Suprapubic skin (tissue), 4 donors: ENCODE measurements around the gene PER1. TPM values are rescaled to one million over a fixed set of nuclear protein-coding genes. Genes with fewer than 3 reads are reported as not detected.

Experiments
- DNase-seq, 2 donors: peaks; one replicate each; pipeline ENCODE4 v3.0.0-alpha.2; 2019; ENCODE audit warnings: low spot score in 2 of 2
- H3K27ac ChIP-seq: fragments of 200-600 bp; sonication (generic); one replicate; pipeline ENCODE4 v1.5.1; 2019
- H3K27me3 ChIP-seq: fragments of 200-600 bp; sonication (generic); one replicate; pipeline ENCODE4 v1.5.1; 2019
- H3K36me3 ChIP-seq: fragments of 200-600 bp; sonication (generic); one replicate; pipeline ENCODE4 v1.5.1; 2019
- H3K4me1 ChIP-seq: fragments of 200-600 bp; sonication (generic); one replicate; pipeline ENCODE4 v1.5.1; 2019
- H3K4me3 ChIP-seq: fragments of 200-600 bp; sonication (generic); one replicate; pipeline ENCODE4 v1.5.1; 2019; ENCODE audit warnings: mild to moderate bottlenecking
- H3K9me3 ChIP-seq: fragments of 200-600 bp; sonication (generic); one replicate; pipeline ENCODE4 v1.5.1; 2019
- CTCF ChIP-seq, 2 donors: fragments of 200-600 bp in 1 of 2; fragments of 450-650 bp in 1 of 2; sonication (generic) in 1 of 2; IDR thresholded peaks; one replicate each; pipeline ENCODE4 v1.5.1; 2016 to 2019; ENCODE audit warnings: antibody characterized with exemption in 2 of 2, mild to moderate bottlenecking in 1 of 2, moderate library complexity in 1 of 2
- EP300 ChIP-seq: sonication (generic); formaldehyde crosslinking; IDR thresholded peaks from one replicate; pipeline ENCODE4 v1.6.1; 2017; ENCODE audit warnings: antibody characterized with exemption
- POLR2A ChIP-seq, 2 donors: fragments of 450-650 bp; IDR thresholded peaks; one replicate each; pipeline ENCODE4 v1.6.1; 2017; ENCODE audit warnings: antibody characterized with exemption in 2 of 2, mild to moderate bottlenecking in 2 of 2, moderate library complexity in 2 of 2
- POLR2AphosphoS5 ChIP-seq, 3 donors: sonication (generic); formaldehyde crosslinking; IDR thresholded peaks; one replicate each; pipeline ENCODE4 v1.6.1; 2017; ENCODE audit warnings: antibody characterized with exemption in 3 of 3
- WGBS: methylation state at CpG from one replicate; pipeline ENCODE4 v1.1.5; 2018; 5-methylcytosine and 5-hydroxymethylcytosine counted together
- total RNA-seq, 4 donors: library from RNA; depleted of rRNA; stranded (reverse); fragments of >200 nt; gene quantifications; one replicate each; pipeline ENCODE4 v1.1.0, GENCODE V29; 2016

PER1 gene
- total RNA-seq, 4 donors from 2014 or later: 272 to 655 (median 330) TPM

DNA sequence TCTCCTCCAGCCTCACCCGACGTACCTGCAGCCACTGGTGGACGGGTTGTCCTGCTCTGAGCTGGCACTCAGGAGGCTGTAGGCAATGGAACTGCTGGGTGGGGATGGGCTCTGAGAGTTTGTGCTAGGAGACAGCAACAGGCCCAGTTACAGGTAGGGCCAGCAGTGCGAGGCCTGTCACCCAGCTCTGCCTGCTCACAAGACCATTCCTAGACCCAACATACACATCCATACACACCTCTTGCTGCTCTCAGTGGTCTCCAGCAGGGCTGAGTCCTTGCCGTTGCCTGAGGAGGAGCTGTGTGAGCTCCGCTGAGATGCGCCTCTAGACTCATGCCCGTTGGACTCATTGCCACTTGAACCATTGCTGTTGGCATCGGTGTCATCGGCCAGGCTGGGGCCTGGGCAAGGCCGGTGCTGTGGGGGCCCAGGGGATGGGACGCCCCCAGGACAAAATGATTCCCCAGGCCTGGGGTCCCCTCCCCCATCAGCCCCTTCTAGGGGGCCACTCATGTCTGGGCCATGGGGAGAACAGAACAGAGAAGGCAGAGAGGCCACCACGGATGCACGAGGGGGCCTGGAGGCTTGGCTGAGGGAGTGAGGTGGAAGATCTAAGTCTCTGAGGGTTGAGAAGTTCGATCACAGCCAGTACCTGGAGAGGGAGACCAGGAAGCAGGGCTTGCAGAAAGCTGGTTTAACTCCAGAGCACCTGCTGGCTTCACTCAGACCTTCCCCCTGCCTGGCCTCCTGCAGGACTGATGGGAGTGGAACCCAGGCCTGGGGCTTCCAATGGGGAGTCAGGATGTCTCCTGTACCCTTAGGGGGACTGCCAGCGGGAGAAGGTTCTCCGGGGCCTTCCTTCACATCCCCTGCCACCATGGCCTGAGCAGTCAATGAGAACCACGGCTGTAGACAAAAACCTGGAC, 1.7 kb downstream of the PER1 start:
- Histone ChIP-seq H3K27me3 (no peaks in the 10 kb centered on the region), H3K9me3 (no peaks in the 10 kb centered on the region), H3K4me1 (peaks cover 59% of the 10 kb centered on the region), H3K36me3 (peaks cover 61% of the 10 kb centered on the region), H3K4me3 (peak overlapping the region; percentile 98), H3K27ac (peak overlapping the region; percentile 100)
- WGBS: 80% methylated on average over 12 of the region's 18 CpGs
- no peak for DNase-seq
- TF ChIP-seq POLR2A (IDR thresholded peaks at IDR 0.05) (no peak), POLR2AphosphoS5 (IDR thresholded peaks at IDR 0.05) (no peak), CTCF (IDR thresholded peaks at IDR 0.05) (no peak), EP300 (no peak)

GRCh38 chr17:8149419-8150193, 2.6 kb downstream of the PER1 start:
- no peak for DNase-seq
- Histone ChIP-seq H3K4me3 (peak overlapping the region; percentile 98), H3K4me1 (peaks cover 57% of the 10 kb centered on the region), H3K36me3 (peaks cover 70% of the 10 kb centered on the region), H3K27ac (no peak overlapping the region), H3K9me3 (no peaks in the 10 kb centered on the region), H3K27me3 (no peaks in the 10 kb centered on the region)
- TF ChIP-seq CTCF (IDR thresholded peaks at IDR 0.05): no peak
- TF ChIP-seq POLR2A (IDR thresholded peaks at IDR 0.05): no peak
- no peak for TF ChIP-seq EP300
- no peak for TF ChIP-seq POLR2AphosphoS5 (IDR thresholded peaks at IDR 0.05)
- WGBS: 88% methylated on average over 9 of the region's 29 CpGs

DNA sequence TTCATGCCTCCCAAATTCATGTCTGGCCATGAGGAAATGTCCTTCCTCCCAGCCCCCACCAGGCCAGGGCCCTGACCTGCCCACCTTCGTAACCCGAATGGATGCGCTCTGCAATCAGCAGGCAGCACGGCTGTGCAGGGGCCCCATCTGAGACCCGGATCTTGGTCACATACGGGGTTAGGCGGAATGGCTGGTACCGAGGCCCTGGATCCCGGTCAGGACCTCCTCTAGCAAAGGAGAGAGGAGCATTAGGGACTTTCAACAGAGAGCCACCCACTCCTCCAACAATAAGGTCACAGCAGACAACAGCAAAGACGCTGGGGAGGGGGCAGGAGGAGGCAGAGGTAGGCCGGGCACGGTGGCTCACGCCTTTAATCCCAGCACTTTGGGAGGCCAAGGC, 3.6 kb downstream of the PER1 start:
- H3K4me3 ChIP-seq: no peak overlapping the region
- H3K36me3 ChIP-seq: peaks cover 80% of the 10 kb centered on the region
- H3K4me1 ChIP-seq: peaks cover 50% of the 10 kb centered on the region
- no peak for DNase-seq
- no peaks in the 10 kb centered on the region for H3K9me3 ChIP-seq
- TF ChIP-seq POLR2A (IDR thresholded peaks at IDR 0.05) (no peak), POLR2AphosphoS5 (IDR thresholded peaks at IDR 0.05) (no peak), EP300 (no peak), CTCF (IDR thresholded peaks at IDR 0.05) (no peak)
- H3K27me3 ChIP-seq: no peaks in the 10 kb centered on the region
- 99% methylated on average over 8 of the region's 13 CpGs for WGBS
- H3K27ac ChIP-seq: no peak overlapping the region

GRCh38 chr17:8147805-8148404, 4.3 kb downstream of the PER1 start:
- H3K9me3 ChIP-seq: no peaks in the 10 kb centered on the region
- H3K27me3 ChIP-seq: no peaks in the 10 kb centered on the region
- H3K36me3 ChIP-seq: peaks cover 83% of the 10 kb centered on the region
- no peak for DNase-seq
- TF ChIP-seq EP300: no peak
- TF ChIP-seq POLR2A (IDR thresholded peaks at IDR 0.05): no peak
- TF ChIP-seq CTCF (IDR thresholded peaks at IDR 0.05): no peak
- peaks cover 44% of the 10 kb centered on the region for H3K4me1 ChIP-seq
- WGBS: 95% methylated on average over 6 of the region's 13 CpGs
- no peak overlapping the region for H3K4me3 ChIP-seq
- H3K27ac ChIP-seq: no peak overlapping the region
